ENCODE results near the gene MTUS2.

Gene MTUS2

GRCh38 chr13:29523199-29523961, 703.2 kb downstream of the MTUS2 start:
- H3K4me3 ChIP-seq (ENCODE audit: low read depth, low read length) = no peak overlapping the region
- no peak for DNase-seq (ENCODE audit: low read depth)
- TF ChIP-seq MYC (IDR thresholded peaks at IDR 0.05; ENCODE audit: low read depth, low read length) (no peak), POLR2A (IDR thresholded peaks at IDR 0.05; ENCODE audit: extremely low read depth, insufficient read length) (no peak), CTCF (IDR thresholded peaks at IDR 0.05; ENCODE audit: low read depth, low read length) (no peak)
- TF ChIP-seq, protein P1, sequence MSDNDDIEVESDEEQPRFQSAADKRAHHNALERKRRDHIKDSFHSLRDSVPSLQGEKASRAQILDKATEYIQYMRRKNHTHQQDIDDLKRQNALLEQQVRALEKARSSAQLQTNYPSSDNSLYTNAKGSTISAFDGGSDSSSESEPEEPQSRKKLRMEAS (IDR thresholded peaks at IDR 0.05; ENCODE audit: low read depth, low read length) = no peak

- H3K4me3 ChIP-seq (ENCODE audit: low read depth, low read length) = no peak overlapping the region
- DNase-seq (ENCODE audit: low read depth) = no peak
- no peak for TF ChIP-seq POLR2A (IDR thresholded peaks at IDR 0.05; ENCODE audit: extremely low read depth, insufficient read length)
- TF ChIP-seq, protein P1 (IDR thresholded peaks at IDR 0.05; ENCODE audit: low read depth, low read length) = no peak
- TF ChIP-seq CTCF (IDR thresholded peaks at IDR 0.05; ENCODE audit: low read depth, low read length) = no peak
- no peak for TF ChIP-seq MYC (IDR thresholded peaks at IDR 0.05; ENCODE audit: low read depth, low read length)
These were observed 704.0 kb downstream of the MTUS2 start for GRCh38 chr13:29524176-29524575.

GRCh38 chr13:29524641-29525040, 704.5 kb downstream of the MTUS2 start:
- no peak for TF ChIP-seq POLR2A (IDR thresholded peaks at IDR 0.05; ENCODE audit: extremely low read depth, insufficient read length)
- no peak for TF ChIP-seq MYC (IDR thresholded peaks at IDR 0.05; ENCODE audit: low read depth, low read length)
- TF ChIP-seq, protein P1 (IDR thresholded peaks at IDR 0.05; ENCODE audit: low read depth, low read length) = no peak
- TF ChIP-seq CTCF (IDR thresholded peaks at IDR 0.05; ENCODE audit: low read depth, low read length) = no peak
- H3K4me3 ChIP-seq (ENCODE audit: low read depth, low read length) = no peak overlapping the region
- DNase-seq (ENCODE audit: low read depth) = no peak

- TF ChIP-seq POLR2A (IDR thresholded peaks at IDR 0.05; ENCODE audit: extremely low read depth, insufficient read length) = no peak
- no peak for TF ChIP-seq MYC (IDR thresholded peaks at IDR 0.05; ENCODE audit: low read depth, low read length)
- TF ChIP-seq CTCF (IDR thresholded peaks at IDR 0.05; ENCODE audit: low read depth, low read length) = no peak
- TF ChIP-seq, protein P1 (IDR thresholded peaks at IDR 0.05; ENCODE audit: low read depth, low read length) = no peak
- DNase-seq (ENCODE audit: low read depth) = no peak
- H3K4me3 ChIP-seq (ENCODE audit: low read depth, low read length) = no peak overlapping the region
These were observed 705.6 kb downstream of the MTUS2 start for GRCh38 chr13:29525757-29526156.

GRCh38 chr13:29526741-29527140, 706.6 kb downstream of the MTUS2 start:
- no peak overlapping the region for H3K4me3 ChIP-seq (ENCODE audit: low read depth, low read length)
- no peak for DNase-seq (ENCODE audit: low read depth)
- TF ChIP-seq MYC (IDR thresholded peaks at IDR 0.05; ENCODE audit: low read depth, low read length) = no peak
- TF ChIP-seq, protein P1 (IDR thresholded peaks at IDR 0.05; ENCODE audit: low read depth, low read length) = no peak
- TF ChIP-seq POLR2A (IDR thresholded peaks at IDR 0.05; ENCODE audit: extremely low read depth, insufficient read length) = no peak
- no peak for TF ChIP-seq CTCF (IDR thresholded peaks at IDR 0.05; ENCODE audit: low read depth, low read length)
